HL-60 (cell line): Measurements from ENCODE around the gene RAB28.

Source experiments
- CTCF ChIP-seq: IDR thresholded peaks from one replicate; pipeline ENCODE4 v1.5.1; 2011; ENCODE audit warnings: low read length, control low read depth, inconsistent platforms; ENCODE audit not compliant: insufficient read depth
- GABPA ChIP-seq: IDR thresholded peaks from 2 replicates; pipeline ENCODE4 v1.6.1; 2012; ENCODE audit warnings: low read depth
- POLR2AphosphoS5 ChIP-seq: IDR thresholded peaks from 2 replicates; pipeline ENCODE4 v1.6.1; 2012; ENCODE audit warnings: low read depth
- REST ChIP-seq: IDR thresholded peaks from 2 replicates; pipeline ENCODE4 v1.6.1; 2012; ENCODE audit warnings: low read depth; ENCODE audit not compliant: insufficient replicate concordance
- SPI1 ChIP-seq: IDR thresholded peaks from 2 replicates; pipeline ENCODE4 v1.6.1; 2012; ENCODE audit warnings: low read depth, mild to moderate bottlenecking, borderline replicate concordance

- TF ChIP-seq CTCF (no peak), REST (no peak), POLR2AphosphoS5 (no peak), GABPA (no peak), SPI1 (no peak)
These were observed 136.5 kb downstream of the RAB28 start for GRCh38 chr4:13347517-13348125.
